ENCODE data around the gene LINC01488.

The LINC01488 gene

DNA sequence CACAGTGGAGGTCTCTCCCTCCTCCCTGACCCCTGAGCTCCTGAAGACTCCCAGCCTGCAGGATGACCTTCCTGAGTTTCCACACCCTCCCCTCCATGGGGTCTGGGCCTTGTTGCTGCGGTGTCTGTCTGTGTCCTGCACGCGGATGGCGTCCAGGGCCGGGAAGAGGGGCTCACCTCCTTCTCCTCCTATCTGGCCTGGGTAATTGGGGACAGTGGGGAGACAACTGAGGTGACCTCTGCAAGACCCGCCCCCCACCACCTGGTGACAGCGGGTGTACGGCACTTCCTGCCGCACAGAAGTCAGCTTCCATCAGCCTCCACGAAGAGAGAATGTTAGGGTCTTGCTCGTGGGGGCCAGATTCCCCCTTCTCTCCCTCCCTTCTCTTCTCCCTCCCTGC lies 31.7 kb downstream of the LINC01488 start:
- DNase-seq, result no peak

DNA sequence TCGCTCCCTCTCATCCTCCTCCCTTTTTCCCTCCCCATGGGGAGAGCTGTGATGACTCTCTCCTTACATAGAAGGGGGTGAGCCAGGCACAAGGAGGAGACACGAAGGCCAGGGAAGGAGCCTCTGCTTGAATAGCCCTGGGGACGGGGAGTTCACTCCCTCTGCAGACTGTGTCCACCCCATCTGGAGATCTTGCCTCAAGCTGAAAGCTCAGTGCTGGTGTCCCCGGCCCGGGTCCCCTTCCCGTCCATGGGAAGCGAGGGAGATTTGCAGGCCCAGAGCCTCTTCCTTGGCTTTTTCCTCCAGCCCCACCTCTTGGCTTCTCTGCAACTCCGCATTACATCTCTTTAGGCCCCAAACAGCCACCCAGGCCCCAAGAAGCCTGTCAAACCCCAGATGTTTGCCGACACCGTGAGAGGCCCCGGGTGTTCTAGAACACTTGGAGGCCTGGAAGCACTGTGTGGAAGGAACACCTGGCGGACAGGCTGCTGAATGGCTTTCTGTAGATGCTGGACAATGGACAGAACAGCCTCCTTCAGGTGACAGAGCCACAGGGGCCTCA lies 32.3 kb downstream of the LINC01488 start:
- no peak for DNase-seq

DNA sequence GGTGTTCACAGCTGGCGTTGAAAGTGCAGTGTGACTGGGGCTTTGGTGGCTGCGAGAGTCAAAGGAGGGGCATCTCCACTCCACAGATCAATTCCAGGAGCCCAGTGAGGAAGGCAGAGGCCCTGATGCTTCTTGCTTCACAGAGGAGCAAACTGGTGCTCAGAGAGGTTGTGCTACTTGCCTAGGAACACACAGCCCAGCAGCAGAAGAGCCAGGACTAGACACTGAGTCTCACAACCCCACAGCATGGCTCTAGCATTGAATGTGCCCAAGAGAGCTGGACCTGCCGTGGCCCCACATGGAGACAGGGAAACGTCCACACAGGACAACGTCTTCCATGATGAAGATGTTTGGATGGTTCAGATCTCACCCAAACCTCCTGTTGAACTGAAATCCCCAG lies 33.3 kb downstream of the LINC01488 start:
- no peak for DNase-seq

DNA sequence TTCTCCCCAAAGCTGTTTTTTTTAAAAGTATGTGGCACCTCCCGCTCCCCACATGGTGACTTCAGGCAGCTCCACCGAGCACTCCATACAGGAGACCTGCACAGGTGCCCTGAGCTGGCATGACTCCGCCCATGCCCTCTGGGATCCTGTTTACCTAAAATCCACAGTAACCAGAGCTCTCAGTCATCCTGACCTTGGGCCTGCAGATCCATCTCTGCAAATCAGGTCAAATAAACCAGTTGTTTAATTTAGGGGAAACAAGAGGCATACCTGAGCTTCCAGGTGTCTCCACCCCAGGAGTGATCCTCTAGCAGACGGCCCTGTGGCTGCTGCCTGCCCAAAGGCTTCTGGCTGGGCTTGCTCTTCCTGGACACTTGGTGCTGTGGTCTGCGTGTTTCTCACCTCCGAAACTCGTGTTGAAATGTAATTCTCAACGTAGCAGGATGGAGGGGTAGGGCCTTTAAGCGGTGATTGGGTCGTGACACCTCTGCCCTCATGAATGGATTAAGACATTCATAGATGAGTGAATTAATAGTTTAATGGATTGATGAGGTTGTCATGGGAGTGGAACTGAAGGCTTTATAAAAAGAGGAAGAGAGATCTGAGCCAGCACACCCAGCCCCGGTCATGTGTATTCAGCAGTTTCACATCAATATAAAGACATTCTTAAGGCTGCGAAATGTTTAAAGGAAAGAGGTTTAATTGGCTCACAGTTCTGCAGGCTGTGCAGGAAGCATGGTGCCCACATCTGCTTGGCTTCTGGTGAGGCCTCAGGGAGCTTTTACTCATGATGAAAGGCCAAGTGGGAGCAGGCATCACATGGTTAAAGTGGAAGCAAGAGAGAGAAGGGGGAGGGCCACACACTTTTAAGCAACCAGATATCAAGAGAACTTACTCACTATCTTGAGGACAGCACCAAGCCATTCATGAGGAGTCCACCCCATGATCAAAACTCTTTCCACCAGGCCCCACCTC lies 34.1 kb downstream of the LINC01488 start:
- no peak for DNase-seq

DNA sequence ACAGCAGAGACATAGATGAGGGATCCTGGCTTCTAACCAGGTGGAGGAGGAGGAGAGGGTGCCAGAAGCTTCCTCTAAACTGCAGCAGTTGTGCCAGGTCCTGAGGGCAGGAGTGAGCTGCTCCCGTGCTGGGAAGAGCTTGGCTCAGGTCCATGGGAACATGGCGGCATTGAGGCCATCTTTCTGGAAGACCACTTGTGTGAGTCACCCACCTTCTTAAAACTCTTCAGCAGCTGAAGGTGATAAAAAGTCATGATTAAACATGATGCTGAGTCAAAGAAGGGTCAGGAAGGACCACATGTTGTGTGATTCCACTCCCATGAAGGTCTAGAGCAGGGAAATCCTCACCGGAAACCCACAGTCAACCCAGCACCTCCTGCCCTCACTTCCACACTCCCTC lies 35.1 kb downstream of the LINC01488 start:
- DNase-seq, result no peak

DNA sequence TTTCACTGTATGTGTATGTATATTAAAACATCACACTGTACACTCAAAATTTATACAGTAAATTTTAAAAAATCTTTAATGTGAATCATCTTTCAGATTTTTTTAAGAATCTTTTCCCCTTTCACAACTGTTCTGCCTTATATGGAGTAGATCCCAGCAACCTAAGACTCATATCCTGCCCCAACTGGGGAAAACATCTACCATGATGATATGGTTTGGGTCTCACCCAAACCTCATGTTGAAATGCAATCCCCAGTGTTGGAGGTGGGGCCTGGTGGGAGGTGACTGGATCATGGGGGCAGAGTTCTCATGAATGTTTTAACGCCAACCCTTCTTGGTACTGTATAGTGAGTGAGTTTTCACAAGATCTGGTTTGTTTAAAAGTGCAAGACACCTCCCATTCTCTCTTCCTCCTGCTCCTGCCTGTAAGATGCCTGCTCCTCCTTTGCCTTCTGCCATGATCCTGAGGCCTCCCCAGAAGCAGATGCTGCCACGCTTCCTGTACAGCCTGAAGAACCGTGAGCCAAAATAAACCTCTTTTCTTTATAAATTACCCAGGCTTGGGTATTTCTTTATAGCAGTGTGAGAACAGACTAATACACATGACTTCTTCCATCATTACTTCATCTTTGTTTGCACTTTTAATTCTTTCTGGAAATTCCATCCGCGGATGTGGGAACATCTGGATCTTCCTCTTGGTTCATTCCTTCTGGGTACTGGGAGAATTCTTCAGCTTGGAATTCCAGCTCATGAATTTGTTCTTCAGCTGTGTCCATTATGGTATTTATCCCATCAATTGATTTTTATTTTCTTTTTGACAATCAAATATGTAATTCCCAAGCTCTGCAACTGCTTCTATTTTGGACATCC lies 36.9 kb downstream of the LINC01488 start:
- no peak for DNase-seq

DNA sequence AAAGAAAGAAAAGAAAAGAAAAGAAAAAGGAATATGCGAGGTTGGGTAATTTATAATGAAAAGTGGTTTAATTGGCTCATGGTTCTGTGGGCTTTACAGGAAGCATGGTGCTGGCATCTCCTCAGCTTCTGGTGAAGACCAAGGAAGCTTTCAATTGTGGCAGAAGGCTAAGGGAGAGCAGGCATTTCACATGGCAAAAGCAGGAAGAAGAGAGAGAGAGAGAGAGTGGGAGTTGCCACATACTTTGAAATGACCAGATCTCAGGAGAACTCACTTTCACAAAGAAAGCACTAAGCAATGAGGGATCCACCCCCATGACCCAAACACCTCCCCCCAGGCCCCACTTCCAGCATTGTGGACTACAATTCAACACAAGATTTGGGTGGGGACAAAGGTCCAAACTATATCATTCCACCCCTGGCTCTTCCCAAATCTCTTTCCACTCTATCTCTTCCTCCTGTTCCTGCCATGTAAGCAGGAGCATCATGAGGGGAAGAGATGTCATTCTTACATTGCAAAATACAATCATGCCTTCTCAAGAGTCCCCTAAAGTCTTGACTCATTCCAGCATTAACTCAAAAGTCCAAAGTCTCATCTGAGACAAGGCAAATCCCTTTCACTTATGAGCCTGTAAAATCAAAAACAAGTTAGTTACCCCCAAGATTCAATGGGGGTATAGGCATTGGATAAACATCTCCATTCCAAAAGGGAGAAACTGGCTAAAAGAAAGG lies 38.9 kb downstream of the LINC01488 start:
- DNase-seq, result no peak

DNA sequence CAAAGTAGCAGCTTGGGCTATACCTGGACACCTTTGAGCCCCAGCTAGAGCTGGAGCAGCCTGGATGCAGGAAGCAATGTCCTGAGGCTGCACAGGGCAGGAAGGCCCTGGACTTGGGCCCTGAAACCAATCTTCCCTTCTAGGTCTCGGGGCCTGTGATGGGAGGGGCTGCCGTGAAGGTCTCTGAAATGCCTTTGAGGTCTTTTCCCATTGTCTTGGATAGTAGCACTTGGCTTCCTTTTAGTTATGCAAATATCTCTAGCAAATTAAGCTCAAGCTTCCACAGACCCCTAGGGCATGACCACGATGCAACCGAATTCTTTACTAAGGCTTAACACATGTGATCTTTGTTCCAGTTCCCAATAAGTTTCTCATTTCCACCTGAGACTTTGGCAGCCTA lies 40.0 kb downstream of the LINC01488 start:
- no peak for DNase-seq

DNA sequence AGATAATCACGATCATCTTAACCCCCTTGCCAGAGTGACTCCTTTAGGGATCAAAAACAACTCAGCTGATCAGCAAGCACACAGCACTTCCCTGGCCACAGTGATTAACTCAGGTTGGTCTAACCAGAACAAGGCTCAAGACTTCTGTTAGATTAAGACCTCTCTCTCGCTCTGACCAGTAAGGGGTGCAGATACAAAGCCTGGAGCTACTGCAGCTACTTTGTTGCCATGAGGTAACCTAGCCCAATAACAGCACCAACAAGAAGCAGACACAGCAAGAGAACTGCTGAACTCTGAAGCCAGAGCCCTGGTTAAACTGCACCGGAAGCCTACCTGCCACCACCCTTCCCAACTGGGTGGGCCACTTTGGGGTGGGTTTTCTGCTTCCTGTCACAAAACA lies 42.0 kb downstream of the LINC01488 start:
- peak; percentile 1 for DNase-seq

DNA sequence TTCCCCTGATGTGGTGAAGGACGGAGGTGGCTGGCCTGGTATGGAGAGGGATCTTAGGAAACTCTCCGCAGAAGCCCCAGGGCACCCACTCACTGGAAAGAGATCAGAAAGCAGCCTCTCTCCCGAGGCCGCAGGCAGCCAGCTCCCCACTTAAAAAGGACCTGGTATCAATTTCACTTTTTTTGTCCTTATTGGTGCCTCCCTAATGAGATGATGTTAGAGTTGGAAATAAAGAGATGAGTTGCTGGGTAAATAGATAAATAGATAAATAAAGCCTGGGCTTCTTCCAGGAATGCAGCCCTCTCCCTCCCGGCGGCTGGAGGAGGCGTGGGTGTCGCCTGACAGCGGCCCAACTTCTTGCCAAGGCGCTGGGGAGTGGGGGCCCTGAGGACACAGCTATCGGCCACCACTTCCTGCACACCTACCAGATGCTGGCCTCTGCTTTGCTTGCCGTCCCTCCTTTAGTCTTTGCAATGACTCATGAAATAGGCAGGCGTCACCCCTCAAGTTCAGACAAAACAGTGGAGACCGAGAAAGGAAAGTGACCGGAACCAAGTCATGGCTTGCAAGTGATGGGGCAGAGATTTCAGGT lies 42.9 kb downstream of the LINC01488 start:
- DNase-seq, result no peak

DNA sequence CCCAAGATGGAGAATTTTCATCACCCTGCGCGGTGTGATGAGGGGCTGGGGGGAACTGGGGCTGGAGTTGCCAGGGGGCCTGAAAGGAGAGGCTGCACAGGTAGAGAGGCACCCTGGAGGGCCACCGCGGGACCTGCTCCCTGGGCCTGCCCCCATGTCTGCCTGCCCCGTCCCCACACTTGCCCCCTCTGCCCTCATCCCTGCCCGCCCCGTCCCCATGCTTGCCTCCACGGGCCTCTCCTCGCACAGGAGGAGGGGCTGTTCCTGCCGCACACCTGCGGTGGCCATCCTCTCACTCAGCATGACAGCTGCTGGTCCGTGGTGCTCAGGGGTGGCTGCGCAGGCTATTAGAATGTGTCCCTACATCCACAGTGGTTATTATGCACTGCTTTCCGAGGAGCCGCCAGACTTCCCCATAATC lies 43.5 kb downstream of the LINC01488 start:
- no peak for DNase-seq

DNA sequence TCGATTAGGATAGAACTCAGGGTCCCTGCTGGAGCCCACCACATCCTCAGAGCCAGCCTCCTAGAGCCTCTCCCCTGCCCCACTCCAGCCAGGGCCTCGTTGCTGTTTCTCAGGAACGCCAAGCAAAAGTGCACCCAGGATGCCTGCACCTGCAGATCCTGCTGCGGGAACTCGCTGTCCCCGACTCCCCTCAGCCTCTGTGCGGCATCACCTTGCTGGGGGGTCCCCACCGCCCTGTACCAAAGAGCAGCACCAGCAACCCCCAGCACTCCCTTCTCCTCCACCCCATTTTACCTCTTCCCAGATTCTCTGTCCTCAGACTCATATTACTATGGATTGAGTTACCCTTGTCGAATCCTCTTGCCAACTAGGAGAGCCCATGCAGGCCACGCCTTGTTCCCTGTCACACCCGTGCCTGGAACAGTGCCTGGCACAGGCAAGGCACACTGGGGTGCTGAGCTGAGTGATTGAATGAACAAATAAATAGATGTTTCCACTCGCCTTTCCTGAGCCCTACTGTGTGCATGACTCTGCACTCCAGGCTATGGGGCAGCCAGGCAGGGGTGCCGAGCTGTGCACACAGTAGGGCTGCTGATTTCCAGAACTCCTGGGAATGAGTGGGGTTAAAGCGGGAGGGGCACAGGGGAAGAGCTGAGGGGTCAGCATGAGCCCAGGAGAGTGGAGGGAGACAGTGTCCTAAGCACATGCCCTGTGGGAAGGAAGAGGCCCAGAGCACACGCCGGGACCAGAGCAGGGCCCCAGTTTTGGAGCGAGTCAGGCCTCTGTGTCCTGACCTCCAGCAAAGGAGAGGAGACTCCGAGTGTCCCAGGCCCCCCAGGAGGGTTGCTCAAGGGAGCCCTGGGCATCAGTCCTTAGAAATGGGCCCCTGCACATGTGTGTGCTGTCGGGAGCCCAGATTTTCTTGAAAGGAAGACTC lies 44.3 kb downstream of the LINC01488 start:
- DNase-seq, result no peak

DNA sequence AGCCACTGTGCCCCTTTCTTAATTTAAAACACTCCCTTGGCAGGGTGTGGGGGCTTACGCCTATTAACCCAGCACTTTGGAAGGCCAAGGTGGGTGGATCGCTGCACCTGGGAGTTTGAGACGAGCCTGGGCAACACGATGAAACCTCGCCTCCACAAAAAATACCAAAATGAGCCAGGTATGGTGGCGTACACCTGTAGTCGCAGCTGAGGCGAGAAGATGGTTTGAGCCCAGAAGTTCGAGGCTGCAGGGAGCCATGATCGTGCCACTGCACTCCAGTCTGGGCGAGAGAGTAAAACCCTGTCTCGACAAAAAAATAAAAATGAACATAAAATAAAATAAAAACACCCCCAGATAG lies 45.0 kb downstream of the LINC01488 start:
- no peak for DNase-seq

DNA sequence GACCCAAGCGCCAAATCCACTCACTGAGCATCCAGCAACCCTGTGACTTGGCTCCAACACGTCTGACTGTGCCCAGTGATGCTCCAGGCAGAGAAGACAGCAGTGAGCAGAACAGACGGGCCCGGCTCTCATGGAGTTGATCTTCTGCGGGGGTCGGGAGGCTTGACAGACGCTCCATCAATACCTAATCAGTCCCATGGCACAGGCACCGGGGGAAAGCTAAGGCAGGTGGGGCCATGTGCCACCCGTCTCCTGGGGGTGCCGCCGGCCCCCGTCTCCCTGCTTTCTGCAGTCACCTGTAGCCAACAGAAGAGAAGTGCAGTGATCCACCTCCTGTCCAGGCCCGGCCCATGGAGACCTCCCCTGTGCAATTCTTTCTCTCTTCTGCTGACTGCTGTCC lies 47.5 kb downstream of the LINC01488 start:
- no peak for DNase-seq

DNA sequence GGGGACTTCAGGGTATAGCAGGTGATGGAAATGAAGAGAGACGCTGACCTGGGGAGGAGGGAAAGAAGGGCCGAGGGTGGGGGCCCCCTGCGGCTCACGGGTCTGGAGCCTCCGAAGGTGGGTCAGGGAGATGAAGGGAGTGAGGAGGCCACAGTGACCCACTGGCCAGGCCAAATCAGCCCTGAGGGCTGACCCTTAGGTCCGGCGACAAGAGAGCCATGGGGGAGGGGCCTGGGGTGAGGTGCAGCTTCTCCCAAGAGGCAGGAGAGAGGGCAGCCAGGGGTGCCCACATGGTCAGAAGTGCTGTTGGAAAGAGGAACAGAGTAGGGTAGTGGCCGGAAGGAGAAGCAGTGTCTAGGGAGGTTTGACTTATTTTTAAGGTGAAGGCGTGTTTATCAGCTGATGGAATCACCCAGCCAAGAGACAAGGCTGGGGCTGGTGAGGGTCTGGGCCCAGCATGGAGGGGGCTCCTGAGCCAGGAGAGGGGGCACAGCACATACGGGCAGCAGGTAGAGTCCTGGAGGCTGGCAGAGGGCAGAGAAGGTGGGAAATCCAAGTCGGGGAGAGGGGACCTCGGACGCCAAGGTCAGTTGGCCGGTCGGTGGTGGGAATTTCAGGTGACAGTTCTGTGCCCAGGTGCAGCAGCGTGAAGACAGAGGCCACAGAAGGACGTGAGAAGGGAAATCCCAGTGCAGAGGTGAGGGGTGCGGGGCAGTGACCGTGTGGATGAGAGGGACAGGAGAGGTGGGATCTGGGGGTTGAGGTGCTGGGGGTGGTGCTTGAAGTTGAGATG lies 49.0 kb downstream of the LINC01488 start:
- DNase-seq, result no peak

DNA sequence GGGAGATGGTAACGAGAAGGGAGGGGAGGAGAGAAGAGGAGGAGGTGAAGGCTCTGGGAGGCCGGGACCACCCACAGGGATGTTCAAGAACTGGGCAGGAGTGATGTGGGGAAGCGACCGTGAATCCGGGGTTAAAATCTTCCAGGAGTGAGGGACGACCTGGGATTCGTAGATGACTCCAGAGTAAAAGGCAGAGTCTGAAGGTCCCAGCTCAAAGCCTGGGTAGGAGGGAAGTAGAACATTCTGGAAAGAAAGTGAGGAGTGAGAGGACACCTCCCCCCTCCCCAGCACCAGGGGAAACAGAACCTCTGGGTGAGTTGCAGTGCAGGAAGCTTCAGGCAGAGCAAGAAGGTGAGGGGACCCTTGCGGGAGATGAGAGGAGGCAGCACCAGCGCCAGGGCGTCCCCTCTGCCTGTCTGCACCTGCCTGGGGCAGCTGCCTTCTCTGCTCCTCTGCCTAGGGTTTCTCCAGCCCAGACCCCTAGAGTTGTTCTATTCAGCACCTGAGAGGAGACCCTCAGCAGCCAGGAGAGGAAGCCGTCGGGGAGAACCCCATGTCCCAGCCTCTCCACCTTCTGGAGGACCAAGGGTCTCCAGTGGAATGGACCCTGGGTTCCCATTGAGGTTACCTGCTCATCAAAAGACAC lies 49.7 kb downstream of the LINC01488 start:
- DNase-seq, result no peak

DNA sequence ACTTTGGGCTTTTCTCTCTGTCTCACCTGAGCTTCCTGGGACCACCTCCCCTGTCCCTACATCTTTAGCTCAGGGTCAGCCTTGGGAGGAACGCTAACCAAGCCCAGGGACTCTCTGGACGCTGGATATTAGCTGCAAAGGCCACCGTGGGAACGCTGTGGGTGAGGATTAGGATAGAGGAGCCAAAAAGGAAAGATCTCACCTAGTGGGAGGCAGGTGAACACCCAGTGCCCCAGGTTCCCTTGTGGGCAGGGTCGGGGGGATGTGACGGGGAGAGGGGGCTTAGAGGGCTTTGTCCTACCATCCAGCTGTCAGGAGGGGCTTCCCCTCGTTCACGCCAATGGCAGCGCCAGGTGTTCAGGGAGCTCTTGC lies 50.2 kb downstream of the LINC01488 start:
- no peak for DNase-seq

DNA sequence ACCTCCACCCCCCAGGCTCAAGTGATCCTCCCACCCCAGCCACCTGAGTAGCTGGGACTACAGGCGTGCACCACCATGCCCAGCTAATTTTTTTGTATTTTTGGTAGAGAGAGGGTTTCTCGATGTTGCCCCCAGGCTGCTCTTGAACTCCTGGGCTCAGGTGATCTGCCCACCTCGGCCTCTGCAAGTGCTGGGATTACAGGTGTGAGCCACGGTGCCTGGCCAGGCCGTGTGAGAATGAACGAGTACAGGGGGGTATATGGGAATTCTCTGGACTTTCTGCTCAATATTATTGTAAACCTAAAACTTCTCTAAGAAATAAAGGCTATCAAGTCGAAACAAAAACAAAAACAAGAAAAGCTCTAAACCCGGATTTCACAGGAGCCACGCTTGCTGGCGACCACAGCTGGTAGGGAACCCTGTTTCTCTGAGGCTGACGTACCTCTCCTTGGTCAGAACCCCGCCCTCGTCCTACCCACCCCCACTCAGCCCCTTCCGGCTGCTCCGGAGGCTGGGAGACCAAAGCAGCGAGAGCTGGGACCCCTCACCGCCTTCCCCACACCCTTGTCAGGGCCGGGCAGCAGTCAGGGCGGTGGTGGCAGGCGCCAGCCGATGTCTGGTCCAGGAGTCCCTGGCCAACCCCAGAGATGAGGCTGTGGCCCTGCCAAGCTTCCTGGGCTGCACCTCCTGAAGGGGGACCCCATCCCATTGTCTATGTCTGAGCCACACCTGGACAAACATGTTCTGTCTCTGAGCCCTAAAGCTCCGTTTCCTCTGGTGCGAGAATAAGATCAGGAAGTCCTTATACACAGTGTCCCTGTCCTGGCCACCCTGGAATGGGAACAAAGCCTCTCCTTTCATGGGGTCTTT lies 52.1 kb downstream of the LINC01488 start:
- DNase-seq, result no peak

DNA sequence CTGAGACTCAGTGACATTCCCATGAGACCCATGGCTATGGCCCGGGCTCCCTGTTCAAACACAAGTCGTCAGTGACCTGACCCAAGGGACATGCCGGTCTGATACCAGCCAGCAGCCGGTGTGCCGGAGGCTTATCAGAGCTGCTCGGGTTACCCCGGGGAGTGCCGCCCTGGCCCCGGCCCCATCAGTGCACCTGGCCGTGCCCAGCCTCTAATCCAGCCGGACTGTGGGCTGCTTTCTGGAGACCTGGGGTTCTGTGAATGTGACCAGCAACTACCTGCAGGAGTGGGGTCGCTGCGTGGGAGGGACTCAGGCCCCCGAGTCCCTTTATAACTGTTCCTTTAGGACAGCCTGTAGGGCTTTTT lies 52.7 kb downstream of the LINC01488 start:
- DNase-seq, result peak; percentile 19

Data from right hindlimb (tissue), 1 donor.